Endothelial cell of umbilical vein (primary cell): ENCODE measurements around the gene CEP128. TPM values are rescaled to one million over a fixed set of nuclear protein-coding genes. Genes with fewer than 3 reads are reported as not detected.

Experiments used
- BruUV-seq: library from RNA; stranded (reverse); fragments of 400-500 nt; replicated peaks from 2 replicates; lab custom pipeline; 2021; lab: Mats Ljungman, UMichigan
- CTCF ChIA-PET: fragments of 300-600, 350-600 bp; sonication (Branson Sonifier 250); formaldehyde crosslinking; loops from one replicate; lab custom pipeline; 2021; ENCODE audit warnings: antibody characterized with exemption, inconsistent platforms; lab: Charles Lee
- POLR2A ChIA-PET: fragments of 300-600, 350-600 bp; sonication (Branson Sonifier 250); formaldehyde crosslinking; loops from one replicate; lab custom pipeline; 2021; ENCODE audit warnings: antibody characterized with exemption, inconsistent platforms; lab: Charles Lee
- DNase-seq: peaks from one replicate; pipeline ENCODE4 v3.0.0-alpha.2; 2011; ENCODE audit warnings: low read depth, low spot score
- FAIRE-seq: peaks from 2 replicates; lab custom pipeline; 2011; peaks lifted over from hg19 to GRCh38; lab: Jason Lieb, UNC
- H2AFZ ChIP-seq: 2 replicates; pipeline ENCODE4 v1.6.0; 2012; ENCODE audit warnings: low read depth, low read length, control low read depth, inconsistent platforms
- H3K27ac ChIP-seq: 2 replicates; pipeline ENCODE4 v1.5.1; 2011; ENCODE audit warnings: low read depth, mild to moderate bottlenecking, control low read depth, low read length, moderate library complexity; ENCODE audit not compliant: insufficient read depth
- H3K27me3 ChIP-seq, 2 experiments: 2 replicates each; pipeline versions ENCODE4 v1.6.0 to v1.6.1; 2011; ENCODE audit warnings: low read length in 2 of 2, mixed read lengths in 1 of 2; ENCODE audit not compliant: control insufficient read depth in 2 of 2, insufficient read depth in 2 of 2
- H3K36me3 ChIP-seq, 2 experiments: 2 replicates in 1 of 2; 3 replicates in 1 of 2; pipeline ENCODE4 v1.5.1; 2011; ENCODE audit warnings: low read length in 2 of 2, mild to moderate bottlenecking in 1 of 2, moderate library complexity in 1 of 2; ENCODE audit not compliant: control insufficient read depth in 2 of 2, insufficient read depth in 2 of 2; ENCODE audit errors: extremely low read depth in 1 of 2
- H3K4me1 ChIP-seq: 3 replicates; pipeline ENCODE4 v1.5.1; 2011; ENCODE audit warnings: mild to moderate bottlenecking, low read length; ENCODE audit not compliant: control insufficient read depth, insufficient read depth; ENCODE audit errors: extremely low read depth
- H3K4me2 ChIP-seq: 2 replicates; pipeline ENCODE4 v1.6.1; 2011; ENCODE audit warnings: low read length, control low read depth, mixed read lengths; ENCODE audit not compliant: insufficient read depth
- H3K4me3 ChIP-seq, 3 experiments: fragments of 200-600 bp in 1 of 3; sonication (generic), shearing (Covaris generic) in 1 of 3; replicated peaks in 1 of 3; 2 replicates each; pipeline ENCODE4 v1.5.1; 2011 to 2016; ENCODE audit warnings: control low read depth in 3 of 3, low read length in 3 of 3, mild to moderate bottlenecking in 2 of 3, inconsistent platforms in 1 of 3, low read depth in 1 of 3, moderate library complexity in 1 of 3; ENCODE audit not compliant: insufficient read depth in 1 of 3
- H3K79me2 ChIP-seq: 2 replicates; pipeline ENCODE4 v1.6.0; 2012; ENCODE audit warnings: low read length, inconsistent platforms; ENCODE audit not compliant: control insufficient read depth, insufficient read depth
- H3K9ac ChIP-seq: replicated peaks from 2 replicates; pipeline ENCODE3; 2011; ENCODE audit warnings: low read length, control low read depth; ENCODE audit not compliant: insufficient read depth; ENCODE audit errors: extremely low read depth
- H3K9me1 ChIP-seq: replicated peaks from 3 replicates; pipeline ENCODE4 v1.6.0; 2011; ENCODE audit warnings: mild to moderate bottlenecking, low read length; ENCODE audit not compliant: control insufficient read depth, insufficient read depth; ENCODE audit errors: extremely low read depth
- H3K9me3 ChIP-seq: replicated peaks from 2 replicates; pipeline ENCODE4 v1.5.1; 2012; ENCODE audit warnings: low read length, inconsistent platforms; ENCODE audit not compliant: control insufficient read depth, insufficient read depth
- H4K20me1 ChIP-seq: replicated peaks from 2 replicates; pipeline ENCODE3; 2011; ENCODE audit warnings: mild to moderate bottlenecking, low read length; ENCODE audit not compliant: control insufficient read depth, insufficient read depth; ENCODE audit errors: extremely low read depth
- CTCF ChIP-seq, 2 donors: IDR thresholded peaks; 1 replicate in 1 of 2; 2 replicates in 1 of 2; pipeline ENCODE4 v1.5.1; 2011; ENCODE audit warnings: low read length in 2 of 2, mild to moderate bottlenecking in 2 of 2, moderate library complexity in 2 of 2, control low read depth in 1 of 2, inconsistent platforms in 1 of 2, low read depth in 1 of 2; ENCODE audit not compliant: insufficient read depth in 1 of 2; ENCODE audit errors: extremely low read depth in 1 of 2
- EZH2 ChIP-seq: IDR thresholded peaks from 2 replicates; pipeline ENCODE4 v1.6.1; 2012; ENCODE audit warnings: borderline replicate concordance, low read depth, mild to moderate bottlenecking, moderate library complexity, low read length, inconsistent platforms; ENCODE audit not compliant: severe bottlenecking
- FOS ChIP-seq: IDR thresholded peaks from 2 replicates; pipeline ENCODE4 v1.6.1; 2011; ENCODE audit warnings: mild to moderate bottlenecking, low read length, moderate library complexity, borderline replicate concordance; ENCODE audit not compliant: insufficient read depth
- GATA2 ChIP-seq: IDR thresholded peaks from 2 replicates; pipeline ENCODE4 v1.7.0; 2011; ENCODE audit warnings: low read depth, mild to moderate bottlenecking, moderate library complexity, mixed read lengths, low read length; ENCODE audit not compliant: insufficient read length, insufficient read depth
- JUN ChIP-seq: IDR thresholded peaks from 2 replicates; pipeline ENCODE4 v1.6.1; 2011; ENCODE audit warnings: borderline replicate concordance, low read depth; ENCODE audit not compliant: insufficient read length, insufficient read depth
- MAX ChIP-seq: IDR thresholded peaks from 2 replicates; pipeline ENCODE4 v1.6.1; 2011; ENCODE audit not compliant: insufficient read depth, insufficient read length
- MYC ChIP-seq: IDR thresholded peaks from one replicate; pipeline ENCODE4 v1.6.1; 2011; ENCODE audit warnings: mild to moderate bottlenecking, low read depth, low read length
- POLR2A ChIP-seq: IDR thresholded peaks from 2 replicates; pipeline ENCODE4 v1.6.1; 2012; ENCODE audit warnings: low read depth, mild to moderate bottlenecking, control low read depth, low read length
- POLR2AphosphoS5 ChIP-seq: IDR thresholded peaks from 2 replicates; pipeline ENCODE4 v1.6.1; 2012; ENCODE audit warnings: low read depth, mild to moderate bottlenecking, control low read depth, low read length, moderate library complexity; ENCODE audit not compliant: insufficient read depth
- dilution Hi-C: fragments of 300-500 bp; cut with MboI; formaldehyde crosslinking; loops from one replicate; pipeline ENCODE4 v1.15.0; 2019; ENCODE audit warnings: low sequenced_read_pairs; ENCODE audit not compliant: extremely low pct_ligation_motif_present
- intact Hi-C: fragments of 100-400 bp; cut with micrococcal nuclease; formaldehyde crosslinking; loops from one replicate; pipeline ENCODE4 v1.10.0; 2022
- polyA plus RNA-seq, 4 experiments: library from polyadenylated mRNA; depleted of rRNA in 3 of 4; stranded (reverse) in 3 of 4; unstranded in 1 of 4; fragments of >200 nt; gene quantifications; 2 replicates each; pipeline versions ENCODE4 v1.2.1 to v1.2.3, GENCODE V29; 2011 to 2012; ENCODE audit warnings: missing spikeins in 1 of 4
- total RNA-seq: library from RNA; stranded (reverse); gene quantifications from 2 replicates; pipeline ENCODE4 v1.2.3, GENCODE V29; 2021

The CEP128 gene
- total and polyA plus RNA-seq, 2 donors (not counting 3 experiments of a cell fraction or from before 2014, with no cell fraction given) = 0.91 to 23.7 TPM

GRCh38 chr14:80681651-80682050, 259.9 kb downstream of the CEP128 start:
- no peaks in the 10 kb centered on the region for H4K20me1 ChIP-seq
- no peak overlapping the region for H3K4me3 ChIP-seq
- ChIA-PET POLR2A (no interaction called here), CTCF (no interaction called here)
- no peaks in the 10 kb centered on the region for H3K4me1 ChIP-seq
- H3K79me2 ChIP-seq = no peaks in the 10 kb centered on the region
- H3K36me3 ChIP-seq = no peaks in the 10 kb centered on the region
- H3K4me2 ChIP-seq = no peak overlapping the region
- H3K27me3 ChIP-seq = no peaks in the 10 kb centered on the region
- dilution Hi-C loops = no loop called here
- H3K9ac ChIP-seq = no peak overlapping the region
- no peak overlapping the region for H3K27ac ChIP-seq
- peaks cover 4% of the 10 kb centered on the region for H3K9me3 ChIP-seq
- DNase-seq (no peak), FAIRE-seq (no peak)
- no peak overlapping the region for H2AFZ ChIP-seq
- intact Hi-C loops = no loop called here
- no peaks in the 10 kb centered on the region for H3K9me1 ChIP-seq
- BruUV-seq = no TSS peak
- TF ChIP-seq CTCF (IDR thresholded peaks at IDR 0.05; ENCODE audit: extremely low read depth in 1 of 2, insufficient read depth in 1 of 2, low read depth in 1 of 2, low read length in 2 of 2) (no peak), GATA2 (no peak), MAX (no peak), JUN (no peak), FOS (no peak), MYC (no peak), EZH2 (no peak), POLR2AphosphoS5 (no peak), POLR2A (no peak)
